ENCODE data around the gene TMEM50B. TPM values are rescaled to one million over a fixed set of nuclear protein-coding genes. Genes with fewer than 3 reads are reported as not detected.
A peak's percentile ranks its signal among the peaks of the same experiment; 100 is the strongest.

Gene TMEM50B
- total and polyA plus RNA-seq, 4 experiments from 2014 or later, result 49.2 to 112 (median 88.3) TPM

DNA sequence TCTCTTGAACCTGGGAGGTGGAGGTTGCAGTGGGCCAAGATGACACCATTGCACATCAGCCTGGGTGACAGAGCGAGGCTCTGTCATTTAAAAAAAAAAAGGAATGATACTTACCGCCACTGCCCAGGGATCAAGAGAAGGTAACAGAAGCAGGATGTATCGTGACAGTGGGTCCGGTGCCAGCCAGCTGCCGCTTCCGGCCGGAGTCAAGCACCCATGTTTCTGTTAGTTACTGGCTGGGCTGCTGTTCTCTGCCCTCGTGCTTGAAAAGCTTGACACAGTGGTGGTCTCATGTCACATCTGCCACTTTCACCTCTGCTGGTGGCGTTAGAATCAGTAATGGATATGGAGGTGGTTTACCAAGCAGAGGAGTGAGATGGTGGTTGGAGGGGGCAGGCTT lies 55.6 kb downstream of the TMEM50B start:
- H3K27me3 Mint-ChIP-seq, result no peaks in the 10 kb centered on the region
- H3K36me3 Mint-ChIP-seq, result peaks cover 37 to 53% of the 10 kb centered on the region in 2 donors
- DNase-seq, result no peak
- peaks cover 0 to 1% (median under 1%) of the 10 kb centered on the region in 4 donors for H3K4me1 Mint-ChIP-seq
- H3K27ac Mint-ChIP-seq, result no peak overlapping the region
- Histone ChIP-seq H3K9me3 (ENCODE audit: control insufficient read depth in 1 of 2, low read length in 2 of 2) (no peaks in the 10 kb centered on the region), H3K27me3 (ENCODE audit: insufficient read depth, low read length) (no peaks in the 10 kb centered on the region), H3K36me3 (ENCODE audit: insufficient read depth, low read length) (peaks cover 19% of the 10 kb centered on the region), H3K4me1 (ENCODE audit: insufficient read depth, low read length) (no peaks in the 10 kb centered on the region), H3K4me3 (ENCODE audit: low read length in 2 of 2) (no peak overlapping the region), H3K27ac (ENCODE audit: low read depth, low read length) (no peak overlapping the region)
- H3K4me3 Mint-ChIP-seq, result no peak overlapping the region
- intact Hi-C loops (cut with micrococcal nuclease), result no loop called here
- no peaks in the 10 kb centered on the region for H3K9me3 Mint-ChIP-seq
- CTCF ChIA-PET (ENCODE audit: partially characterized antibody), result no interaction called here
- POLR2A ChIA-PET (ENCODE audit: partially characterized antibody), result no interaction called here

DNA sequence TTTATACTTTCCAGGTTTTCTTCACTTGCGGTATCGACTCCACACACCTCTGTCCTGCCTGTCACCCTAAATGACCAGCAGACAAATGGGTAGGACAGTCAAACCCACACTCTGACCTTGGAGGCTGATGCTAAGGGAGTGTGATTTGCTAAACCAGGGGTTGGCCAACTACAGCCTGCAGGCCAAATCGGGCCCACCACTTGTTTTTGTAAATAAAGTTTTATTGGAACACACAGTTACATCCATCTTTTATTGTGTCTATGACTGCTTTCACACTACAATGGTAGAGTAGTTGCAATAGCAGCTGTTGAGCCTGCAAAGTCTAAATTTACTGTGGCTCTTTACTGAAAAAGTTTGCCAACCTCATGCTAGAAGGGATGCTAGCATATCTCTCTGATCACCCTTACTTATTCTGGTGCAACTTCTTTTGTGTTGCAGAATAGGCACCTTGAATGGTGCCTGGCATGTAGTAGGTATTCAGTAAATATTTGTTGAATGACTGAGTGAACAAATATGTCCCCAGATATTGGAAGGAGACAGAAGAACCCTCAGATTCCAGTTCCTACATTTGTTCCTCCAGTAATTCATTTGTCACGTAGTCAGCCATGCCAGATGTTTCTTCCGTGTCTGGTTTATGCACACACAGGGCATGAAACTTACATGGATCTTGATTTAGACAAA lies 57.9 kb downstream of the TMEM50B start:
- H3K27me3 Mint-ChIP-seq, result no peaks in the 10 kb centered on the region
- peak overlapping the region in 1 of 7 donors; percentile 18 for H3K27ac Mint-ChIP-seq
- Histone ChIP-seq H3K27me3 (ENCODE audit: insufficient read depth, low read length) (no peaks in the 10 kb centered on the region), H3K4me3 (ENCODE audit: low read length in 2 of 2) (no peak overlapping the region), H3K27ac (ENCODE audit: low read depth, low read length) (no peak overlapping the region), H3K9me3 (ENCODE audit: control insufficient read depth in 1 of 2, low read length in 2 of 2) (no peaks in the 10 kb centered on the region), H3K4me1 (ENCODE audit: insufficient read depth, low read length) (no peaks in the 10 kb centered on the region), H3K36me3 (ENCODE audit: insufficient read depth, low read length) (peaks cover 15% of the 10 kb centered on the region)
- H3K4me1 Mint-ChIP-seq, result peaks cover 0 to 1% (median under 1%) of the 10 kb centered on the region in 4 donors
- H3K4me3 Mint-ChIP-seq, result no peak overlapping the region
- H3K36me3 Mint-ChIP-seq, result peaks cover 26 to 41% of the 10 kb centered on the region in 2 donors
- POLR2A ChIA-PET (ENCODE audit: partially characterized antibody), result no interaction called here
- no peaks in the 10 kb centered on the region for H3K9me3 Mint-ChIP-seq
- intact Hi-C loops (cut with micrococcal nuclease), result no loop called here
- CTCF ChIA-PET (ENCODE audit: partially characterized antibody), result interaction anchor here (0.6 to 1.2 kb wide), 2 partner anchors 9 to 42 kb away, joined by 3 to 4 read pairs; no protein-coding TSS in a partner anchor
- DNase-seq, result no peak

- intact Hi-C loops (cut with micrococcal nuclease), result no loop called here
- Mint-ChIP-seq H3K36me3 (peaks cover 31 to 39% of the 10 kb centered on the region in 2 donors), H3K27me3 (no peaks in the 10 kb centered on the region), H3K4me1 (peaks cover 0 to 9% (median 6%) of the 10 kb centered on the region in 4 donors), H3K4me3 (no peak overlapping the region), H3K27ac (peak overlapping the region in 1 of 7 donors; percentile 22), H3K9me3 (no peaks in the 10 kb centered on the region)
- DNase-seq, result no peak
- Histone ChIP-seq H3K27ac (ENCODE audit: low read depth, low read length) (no peak overlapping the region), H3K27me3 (ENCODE audit: insufficient read depth, low read length) (no peaks in the 10 kb centered on the region), H3K9me3 (ENCODE audit: control insufficient read depth in 1 of 2, low read length in 2 of 2) (no peaks in the 10 kb centered on the region), H3K4me3 (ENCODE audit: low read length in 2 of 2) (no peak overlapping the region), H3K36me3 (ENCODE audit: insufficient read depth, low read length) (peaks cover 11% of the 10 kb centered on the region), H3K4me1 (ENCODE audit: insufficient read depth, low read length) (no peaks in the 10 kb centered on the region)
- ChIA-PET POLR2A (ENCODE audit: partially characterized antibody) (no interaction called here), CTCF (ENCODE audit: partially characterized antibody) (interaction anchor here (0.5 kb wide), 1 partner anchor 676 kb away, joined by 4 read pairs; no protein-coding TSS in a partner anchor)
Measured at GRCh38 chr21:33419538-33420123, 60.1 kb downstream of the TMEM50B start.

GRCh38 chr21:33418691-33419090 lies 61.1 kb downstream of the TMEM50B start:
- Mint-ChIP-seq H3K27me3 (no peaks in the 10 kb centered on the region), H3K36me3 (peaks cover 31 to 35% of the 10 kb centered on the region in 2 donors), H3K4me1 (peaks cover 0 to 11% (median 6%) of the 10 kb centered on the region in 4 donors), H3K4me3 (no peak overlapping the region), H3K27ac (no peak overlapping the region), H3K9me3 (no peaks in the 10 kb centered on the region)
- Histone ChIP-seq H3K27me3 (ENCODE audit: insufficient read depth, low read length) (no peaks in the 10 kb centered on the region), H3K4me3 (ENCODE audit: low read length in 2 of 2) (no peak overlapping the region), H3K9me3 (ENCODE audit: control insufficient read depth in 1 of 2, low read length in 2 of 2) (no peaks in the 10 kb centered on the region), H3K4me1 (ENCODE audit: insufficient read depth, low read length) (peaks cover under 1% of the 10 kb centered on the region), H3K27ac (ENCODE audit: low read depth, low read length) (no peak overlapping the region), H3K36me3 (ENCODE audit: insufficient read depth, low read length) (peaks cover 11% of the 10 kb centered on the region)
- intact Hi-C loops (cut with micrococcal nuclease), result no loop called here
- ChIA-PET CTCF (ENCODE audit: partially characterized antibody) (no interaction called here), POLR2A (ENCODE audit: partially characterized antibody) (no interaction called here)
- DNase-seq, result no peak

DNA sequence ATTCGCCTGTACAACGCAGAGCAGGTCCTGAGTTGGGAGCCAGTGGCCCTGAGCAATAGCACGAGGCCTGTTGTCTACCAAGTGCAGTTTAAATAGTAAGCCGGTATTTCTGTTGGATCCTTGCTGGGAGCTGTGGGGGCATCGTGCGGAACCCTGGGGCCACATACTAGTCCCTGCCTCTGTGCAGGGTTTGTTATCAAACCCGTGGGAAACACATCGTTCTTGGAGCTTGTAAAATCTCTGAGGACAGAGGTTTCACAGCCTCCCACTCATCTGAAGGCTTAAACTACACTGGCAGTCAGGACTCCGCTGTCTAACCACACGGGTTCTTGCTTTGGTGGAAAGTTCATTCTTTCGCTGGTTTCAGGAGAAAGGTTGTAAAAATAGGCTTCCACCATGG lies 64.8 kb downstream of the TMEM50B start:
- peak overlapping the region in 1 of 8 donors; percentile 10 for H3K4me3 Mint-ChIP-seq
- H3K27ac Mint-ChIP-seq, result peak overlapping the region in 2 of 7 donors; percentile 1 to 74
- H3K4me3 ChIP-seq (ENCODE audit: low read length in 2 of 2), result no peak overlapping the region
- H3K36me3 Mint-ChIP-seq, result peaks cover 14 to 26% of the 10 kb centered on the region in 2 donors
- no peak overlapping the region for H3K27ac ChIP-seq (ENCODE audit: low read depth, low read length)
- H3K9me3 Mint-ChIP-seq, result no peaks in the 10 kb centered on the region
- no peaks in the 10 kb centered on the region for H3K27me3 Mint-ChIP-seq
- CTCF ChIA-PET (ENCODE audit: partially characterized antibody), result interaction anchor here (1.3 to 1.7 kb wide), 2 partner anchors 13 to 218 kb away, joined by 4 read pairs; no protein-coding TSS in a partner anchor
- no peaks in the 10 kb centered on the region for H3K9me3 ChIP-seq (ENCODE audit: control insufficient read depth in 1 of 2, low read length in 2 of 2)
- DNase-seq, result no peak
- H3K4me1 Mint-ChIP-seq, result peaks cover 15 to 37% (median 22%) of the 10 kb centered on the region in 4 donors
- no peaks in the 10 kb centered on the region for H3K36me3 ChIP-seq (ENCODE audit: insufficient read depth, low read length)
- intact Hi-C loops (cut with micrococcal nuclease), result no loop called here
- H3K27me3 ChIP-seq (ENCODE audit: insufficient read depth, low read length), result no peaks in the 10 kb centered on the region
- POLR2A ChIA-PET (ENCODE audit: partially characterized antibody), result no interaction called here
- H3K4me1 ChIP-seq (ENCODE audit: insufficient read depth, low read length), result peaks cover 11% of the 10 kb centered on the region

GRCh38 chr21:33414068-33414467 lies 65.7 kb downstream of the TMEM50B start:
- Mint-ChIP-seq H3K36me3 (peaks cover 9 to 20% of the 10 kb centered on the region in 2 donors), H3K4me1 (peaks cover 15 to 43% (median 25%) of the 10 kb centered on the region in 4 donors), H3K27me3 (no peaks in the 10 kb centered on the region), H3K27ac (no peak overlapping the region), H3K9me3 (no peaks in the 10 kb centered on the region), H3K4me3 (no peak overlapping the region)
- Histone ChIP-seq H3K4me1 (ENCODE audit: insufficient read depth, low read length) (peaks cover 11% of the 10 kb centered on the region), H3K27me3 (ENCODE audit: insufficient read depth, low read length) (no peaks in the 10 kb centered on the region), H3K4me3 (ENCODE audit: low read length in 2 of 2) (no peak overlapping the region), H3K36me3 (ENCODE audit: insufficient read depth, low read length) (no peaks in the 10 kb centered on the region), H3K27ac (ENCODE audit: low read depth, low read length) (no peak overlapping the region), H3K9me3 (ENCODE audit: control insufficient read depth in 1 of 2, low read length in 2 of 2) (no peaks in the 10 kb centered on the region)
- intact Hi-C loops (cut with micrococcal nuclease), result no loop called here
- DNase-seq, result no peak
- ChIA-PET POLR2A (ENCODE audit: partially characterized antibody) (no interaction called here), CTCF (ENCODE audit: partially characterized antibody) (interaction anchor here (1.3 to 2.6 kb wide), 2 partner anchors 14 to 53 kb away, joined by 4 to 12 read pairs; no protein-coding TSS in a partner anchor)

DNA sequence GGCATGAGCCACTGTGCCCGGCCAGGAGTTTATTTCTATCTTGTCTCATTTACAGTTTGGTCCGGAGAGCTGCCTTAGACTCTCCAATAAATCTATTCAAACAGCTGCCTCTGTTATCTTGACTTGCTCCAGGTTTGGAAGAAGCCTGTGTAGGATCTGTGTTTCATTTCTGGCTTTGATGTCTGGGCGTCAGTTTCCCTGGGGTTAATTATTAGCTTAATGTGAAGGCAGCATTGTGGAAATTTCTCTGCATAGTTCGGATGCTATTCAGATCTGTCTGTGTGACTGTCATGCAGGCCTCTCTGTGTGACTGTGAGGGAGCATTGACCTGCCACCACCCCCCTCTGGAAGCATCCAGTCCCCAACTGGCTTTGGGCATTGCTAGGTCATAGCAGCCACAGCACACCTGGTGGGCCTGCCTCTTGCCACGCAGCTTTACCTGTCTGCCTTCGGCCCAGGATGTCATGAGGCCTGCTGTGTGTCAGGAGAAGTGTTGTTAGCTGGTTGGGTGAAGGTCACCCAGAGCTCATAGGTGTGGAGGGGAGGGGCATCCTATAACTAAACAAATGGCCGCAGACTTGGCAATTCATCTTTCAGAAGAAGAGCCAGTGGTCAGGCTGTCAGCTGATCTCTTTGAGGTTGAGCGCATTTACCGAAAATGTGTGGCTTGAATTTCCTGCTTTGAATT lies 66.8 kb downstream of the TMEM50B start:
- ChIA-PET POLR2A (ENCODE audit: partially characterized antibody) (no interaction called here), CTCF (ENCODE audit: partially characterized antibody) (interaction anchor here (1.1 to 2.6 kb wide), 2 partner anchors 9 to 51 kb away, joined by 3 to 12 read pairs; no protein-coding TSS in a partner anchor)
- H3K9me3 Mint-ChIP-seq, result no peaks in the 10 kb centered on the region
- no peak for DNase-seq
- peaks cover 18 to 48% (median 26%) of the 10 kb centered on the region in 4 donors for H3K4me1 Mint-ChIP-seq
- no peak overlapping the region for H3K27ac ChIP-seq (ENCODE audit: low read depth, low read length)
- H3K4me3 ChIP-seq (ENCODE audit: low read length in 2 of 2), result no peak overlapping the region
- H3K27ac Mint-ChIP-seq, result peak overlapping the region; percentile 11 to 80 (median 42)
- peaks cover 12 to 15% of the 10 kb centered on the region in 2 donors for H3K36me3 Mint-ChIP-seq
- H3K4me3 Mint-ChIP-seq, result peak overlapping the region in 6 of 8 donors; percentile 15 to 58 (median 41)
- intact Hi-C loops (cut with micrococcal nuclease), result no loop called here
- H3K27me3 Mint-ChIP-seq, result no peaks in the 10 kb centered on the region
- no peaks in the 10 kb centered on the region for H3K27me3 ChIP-seq (ENCODE audit: insufficient read depth, low read length)
- no peaks in the 10 kb centered on the region for H3K36me3 ChIP-seq (ENCODE audit: insufficient read depth, low read length)
- no peaks in the 10 kb centered on the region for H3K9me3 ChIP-seq (ENCODE audit: control insufficient read depth in 1 of 2, low read length in 2 of 2)
- H3K4me1 ChIP-seq (ENCODE audit: insufficient read depth, low read length), result peaks cover 11% of the 10 kb centered on the region
